Thyroid gland (tissue), 4 donors: Measurements from ENCODE around the gene ANKRD26. TPM values are rescaled to one million over a fixed set of nuclear protein-coding genes. Genes with fewer than 3 reads are reported as not detected.

ENCODE experiments used
- DNase-seq, 2 donors: peaks; one replicate each; pipeline ENCODE4 v3.0.0-alpha.2; 2019
- H3K27ac ChIP-seq, 3 donors: fragments of 200-600 bp; sonication (generic); 1 replicate in 2 of 3; 2 replicates in 1 of 3; pipeline ENCODE4 v1.5.1; 2016 to 2019; ENCODE audit warnings: mild to moderate bottlenecking in 1 of 3, moderate library complexity in 1 of 3
- H3K27me3 ChIP-seq: fragments of 200-600 bp; sonication (generic); one replicate; pipeline ENCODE4 v1.5.1; 2019
- H3K36me3 ChIP-seq, 2 donors: fragments of 200-600 bp; sonication (generic); one replicate each; pipeline ENCODE4 v1.5.1; 2016 to 2019
- H3K4me1 ChIP-seq, 2 donors: fragments of 200-600 bp; sonication (generic); one replicate each; pipeline ENCODE4 v1.5.1; 2017 to 2019
- H3K4me3 ChIP-seq, 3 donors: fragments of 200-600 bp; sonication (generic); replicated peaks in 1 of 3; 1 replicate in 2 of 3; 2 replicates in 1 of 3; pipeline ENCODE4 v1.5.1; 2016; ENCODE audit warnings: mild to moderate bottlenecking in 1 of 3
- H3K9me3 ChIP-seq: fragments of 200-600 bp; sonication (generic); one replicate; pipeline ENCODE4 v1.5.1; 2017
- CTCF ChIP-seq, 6 experiments: fragments of 200-600 bp in 3 of 6; fragments of 450-650 bp in 3 of 6; sonication (generic) in 3 of 6; IDR thresholded peaks; one replicate each; pipeline ENCODE4 v1.5.1; 2016 to 2019; ENCODE audit warnings: antibody characterized with exemption in 6 of 6, mild to moderate bottlenecking in 2 of 6, inconsistent platforms in 1 of 6, moderate library complexity in 1 of 6
- POLR2A ChIP-seq, 2 donors: fragments of 450-650 bp; IDR thresholded peaks; one replicate each; pipeline ENCODE4 v1.6.1; 2017; ENCODE audit warnings: antibody characterized with exemption in 2 of 2, mild to moderate bottlenecking in 2 of 2, moderate library complexity in 1 of 2
- WGBS, 2 donors: methylation state at CpG; one replicate each; pipeline ENCODE4 v1.1.5; 2017; 5-methylcytosine and 5-hydroxymethylcytosine counted together
- intact Hi-C: fragments of 100-400 bp; cut with DNase I; formaldehyde crosslinking; loops from one replicate; pipeline ENCODE4 v1.15.1; 2023
- total RNA-seq, 4 donors: library from RNA; depleted of rRNA; stranded (reverse); fragments of >200 nt; gene quantifications; one replicate each; pipeline ENCODE4 v1.2.3, GENCODE V29; 2016

The ANKRD26 gene
- total RNA-seq, 4 donors from 2014 or later, result 13.1 to 18.9 (median 14.5) TPM

DNA sequence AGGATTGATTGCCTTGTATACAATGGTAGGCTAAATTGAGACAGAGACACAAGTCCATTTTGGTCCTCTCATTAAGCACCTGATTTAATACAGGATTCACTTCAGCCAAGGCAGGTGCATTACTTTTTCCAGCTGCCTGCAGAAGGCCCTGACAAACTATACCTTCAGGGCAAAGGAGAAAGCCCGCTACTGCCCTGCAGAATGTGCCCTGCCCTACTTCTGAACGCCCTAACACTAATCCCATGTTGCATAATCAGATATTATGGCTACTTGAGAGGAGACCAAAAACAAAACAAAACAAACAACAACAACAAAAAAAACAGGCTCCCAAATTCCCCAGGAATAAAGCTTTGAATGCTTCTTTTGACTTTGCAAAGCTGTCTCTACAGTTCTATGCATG, 122.7 kb downstream of the ANKRD26 start:
- TF ChIP-seq POLR2A (IDR thresholded peaks at IDR 0.05) (no peak), CTCF (IDR thresholded peaks at IDR 0.05) (no peak)
- no peak for DNase-seq
- Histone ChIP-seq H3K27ac (no peak overlapping the region), H3K36me3 (no peaks in the 10 kb centered on the region), H3K4me3 (no peak overlapping the region), H3K4me1 (no peaks in the 10 kb centered on the region), H3K9me3 (no peaks in the 10 kb centered on the region), H3K27me3 (no peaks in the 10 kb centered on the region)
- intact Hi-C loops, result no loop called here
- 94% methylated on average over 2 of the region's 2 CpGs for WGBS, 2 donors

- no peak overlapping the region for H3K27ac ChIP-seq
- DNase-seq, result no peak
- no peaks in the 10 kb centered on the region for H3K4me1 ChIP-seq
- no peaks in the 10 kb centered on the region for H3K36me3 ChIP-seq
- TF ChIP-seq POLR2A (IDR thresholded peaks at IDR 0.05) (no peak), CTCF (IDR thresholded peaks at IDR 0.05) (no peak)
- WGBS, 2 donors, result 96 to 97% methylated on average over 4 of the region's 4 CpGs
- no peaks in the 10 kb centered on the region for H3K9me3 ChIP-seq
- H3K4me3 ChIP-seq, result no peak overlapping the region
- H3K27me3 ChIP-seq, result no peaks in the 10 kb centered on the region
- intact Hi-C loops, result no loop called here
These were observed 129.6 kb downstream of the ANKRD26 start for GRCh38 chr10:26970667-26971066.

DNA sequence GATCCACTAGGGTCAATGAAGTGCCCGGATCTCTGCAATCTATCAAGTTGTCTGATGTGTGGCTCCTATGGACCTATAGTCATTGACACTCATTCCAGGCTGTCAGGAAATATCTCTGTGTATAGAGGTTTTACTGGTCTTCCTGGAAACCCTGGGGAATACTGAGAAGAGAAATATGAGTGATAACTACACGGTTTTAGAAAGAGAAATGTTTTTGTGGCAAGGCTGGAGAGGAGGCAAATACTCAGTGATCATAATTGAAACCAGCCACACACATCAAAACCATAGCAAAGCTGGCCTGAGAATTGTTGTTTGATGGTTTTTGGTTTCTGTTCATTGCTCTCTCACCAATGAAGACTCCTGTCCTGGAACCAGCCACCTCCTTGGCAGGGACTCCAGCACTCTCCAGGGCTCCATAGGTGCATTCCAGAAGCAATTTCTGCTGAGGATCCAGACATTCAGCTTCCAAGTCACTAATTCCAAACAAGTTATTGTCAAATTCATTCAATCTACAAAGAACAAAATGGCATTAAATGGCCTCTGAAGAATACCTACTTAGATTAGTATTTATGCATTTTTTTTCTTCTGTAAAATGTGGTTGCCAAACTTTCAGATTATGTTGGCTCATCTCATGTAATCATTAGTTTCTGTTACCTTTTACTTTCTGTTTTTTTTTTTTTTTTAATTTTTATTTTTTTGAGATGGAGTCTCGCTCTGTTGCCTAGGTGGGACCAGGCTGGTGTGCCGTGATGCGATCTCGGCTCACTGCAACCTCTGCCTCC, 131.0 kb downstream of the ANKRD26 start:
- no peak for DNase-seq
- TF ChIP-seq POLR2A (IDR thresholded peaks at IDR 0.05), result no peak
- Histone ChIP-seq H3K27me3 (no peaks in the 10 kb centered on the region), H3K9me3 (no peaks in the 10 kb centered on the region), H3K27ac (no peak overlapping the region), H3K4me3 (no peak overlapping the region), H3K4me1 (no peaks in the 10 kb centered on the region), H3K36me3 (no peaks in the 10 kb centered on the region)
- 91% methylated on average over 6 of the region's 6 CpGs for WGBS, 2 donors
- intact Hi-C loops, result no loop called here

DNA sequence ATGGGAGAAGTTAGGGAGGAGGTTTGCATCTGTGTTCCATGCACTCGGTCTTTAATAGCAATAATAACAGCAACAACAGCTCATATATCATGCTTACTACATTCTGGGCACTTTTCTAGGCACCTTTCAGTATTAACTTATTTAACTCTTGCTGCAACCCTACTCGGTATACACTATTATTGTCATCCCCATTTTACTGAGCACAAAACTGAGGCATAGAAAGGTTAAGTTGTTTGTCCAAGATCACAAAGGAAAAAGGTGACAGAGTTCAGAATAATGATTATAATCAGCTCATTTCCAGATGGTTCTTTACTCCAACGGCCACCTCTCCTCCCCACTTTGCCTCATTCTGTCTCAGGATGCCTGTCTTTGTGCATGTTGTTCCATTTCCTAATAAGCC, 137.5 kb downstream of the ANKRD26 start:
- no peak overlapping the region for H3K4me3 ChIP-seq
- no peaks in the 10 kb centered on the region for H3K4me1 ChIP-seq
- no peak for TF ChIP-seq CTCF (IDR thresholded peaks at IDR 0.05)
- TF ChIP-seq POLR2A (IDR thresholded peaks at IDR 0.05), result no peak
- no peak for DNase-seq
- H3K27ac ChIP-seq, result no peak overlapping the region
- WGBS, 2 donors, result 59 to 94% methylated on average over 3 of the region's 3 CpGs
- H3K27me3 ChIP-seq, result no peaks in the 10 kb centered on the region
- H3K36me3 ChIP-seq, result no peaks in the 10 kb centered on the region
- H3K9me3 ChIP-seq, result no peaks in the 10 kb centered on the region
- intact Hi-C loops, result no loop called here

DNA sequence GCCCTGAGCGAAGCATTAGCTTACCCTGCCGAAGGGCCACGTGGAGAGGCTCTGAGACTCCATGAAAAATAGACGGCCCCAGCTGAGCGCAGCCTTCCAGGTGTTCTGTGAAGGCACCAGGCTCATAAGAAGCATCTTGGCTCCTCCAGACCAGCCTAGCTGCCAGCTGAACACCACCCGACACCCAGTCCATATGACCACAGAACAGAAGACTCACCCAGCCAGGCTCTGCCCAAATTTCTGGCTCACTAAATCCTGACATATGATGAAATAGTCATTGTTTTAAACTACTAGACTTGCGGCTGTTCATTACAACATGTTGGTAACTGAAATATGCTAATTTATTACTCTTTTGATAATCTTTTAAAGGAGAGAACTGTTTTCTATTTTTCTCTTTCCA, 140.0 kb downstream of the ANKRD26 start:
- intact Hi-C loops, result no loop called here
- no peaks in the 10 kb centered on the region for H3K27me3 ChIP-seq
- H3K36me3 ChIP-seq, result no peaks in the 10 kb centered on the region
- no peak for DNase-seq
- TF ChIP-seq POLR2A (IDR thresholded peaks at IDR 0.05) (no peak), CTCF (IDR thresholded peaks at IDR 0.05) (no peak)
- H3K9me3 ChIP-seq, result no peaks in the 10 kb centered on the region
- WGBS, 2 donors, result 86 to 90% methylated on average over 7 of the region's 7 CpGs
- no peak overlapping the region for H3K4me3 ChIP-seq
- H3K4me1 ChIP-seq, result no peaks in the 10 kb centered on the region
- H3K27ac ChIP-seq, result no peak overlapping the region
